AG09309 (cell line): Measurements from ENCODE around the gene LRP1B.

ENCODE experiments used
- DNase-seq: peaks from one replicate; pipeline ENCODE4 v3.0.0-alpha.2; 2010; ENCODE audit warnings: low read depth
- H3K4me3 ChIP-seq: 2 replicates; pipeline ENCODE4 v1.5.1; 2011; ENCODE audit warnings: mild to moderate bottlenecking, low read depth, low read length, moderate library complexity; ENCODE audit not compliant: control insufficient read depth
- TF ChIP-seq, protein P1 (sequence below): IDR thresholded peaks from 2 replicates; pipeline ENCODE4 v1.5.1; 2011; ENCODE audit warnings: mild to moderate bottlenecking, low read depth, low read length, inconsistent platforms; ENCODE audit not compliant: insufficient read depth, control insufficient read depth; ENCODE audit errors: missing control alignments

The LRP1B gene

GRCh38 chr2:140775411-140775810 is 1355.4 kb downstream of the LRP1B start:
- TF ChIP-seq, protein P1, sequence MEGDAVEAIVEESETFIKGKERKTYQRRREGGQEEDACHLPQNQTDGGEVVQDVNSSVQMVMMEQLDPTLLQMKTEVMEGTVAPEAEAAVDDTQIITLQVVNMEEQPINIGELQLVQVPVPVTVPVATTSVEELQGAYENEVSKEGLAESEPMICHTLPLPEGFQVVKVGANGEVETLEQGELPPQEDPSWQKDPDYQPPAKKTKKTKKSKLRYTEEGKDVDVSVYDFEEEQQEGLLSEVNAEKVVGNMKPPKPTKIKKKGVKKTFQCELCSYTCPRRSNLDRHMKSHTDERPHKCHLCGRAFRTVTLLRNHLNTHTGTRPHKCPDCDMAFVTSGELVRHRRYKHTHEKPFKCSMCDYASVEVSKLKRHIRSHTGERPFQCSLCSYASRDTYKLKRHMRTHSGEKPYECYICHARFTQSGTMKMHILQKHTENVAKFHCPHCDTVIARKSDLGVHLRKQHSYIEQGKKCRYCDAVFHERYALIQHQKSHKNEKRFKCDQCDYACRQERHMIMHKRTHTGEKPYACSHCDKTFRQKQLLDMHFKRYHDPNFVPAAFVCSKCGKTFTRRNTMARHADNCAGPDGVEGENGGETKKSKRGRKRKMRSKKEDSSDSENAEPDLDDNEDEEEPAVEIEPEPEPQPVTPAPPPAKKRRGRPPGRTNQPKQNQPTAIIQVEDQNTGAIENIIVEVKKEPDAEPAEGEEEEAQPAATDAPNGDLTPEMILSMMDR: no peak
- H3K4me3 ChIP-seq: no peak overlapping the region
- no peak for DNase-seq

DNA sequence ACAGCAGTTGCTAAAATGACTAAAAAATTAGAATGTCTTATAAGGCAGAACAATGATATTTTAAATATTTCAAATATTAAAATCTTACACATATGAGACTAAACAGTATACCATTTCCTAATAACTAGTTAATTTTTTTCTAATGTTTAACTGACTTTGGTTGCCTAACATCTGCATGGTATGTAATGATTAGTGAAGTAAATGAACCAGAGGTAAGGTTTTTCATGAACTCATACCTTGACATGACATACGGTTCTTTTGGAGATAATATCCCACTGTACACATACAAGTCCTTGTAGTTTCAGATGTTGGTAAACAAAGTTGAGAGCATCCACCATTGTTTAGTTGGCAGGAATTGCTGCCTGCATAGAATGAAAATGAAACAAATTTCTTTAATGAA is 1360.2 kb downstream of the LRP1B start:
- no peak for DNase-seq
- no peak overlapping the region for H3K4me3 ChIP-seq
- TF ChIP-seq, protein P1: no peak

GRCh38 chr2:140761807-140762206 is 1369.0 kb downstream of the LRP1B start:
- H3K4me3 ChIP-seq: no peak overlapping the region
- no peak for DNase-seq
- TF ChIP-seq, protein P1: no peak

DNA sequence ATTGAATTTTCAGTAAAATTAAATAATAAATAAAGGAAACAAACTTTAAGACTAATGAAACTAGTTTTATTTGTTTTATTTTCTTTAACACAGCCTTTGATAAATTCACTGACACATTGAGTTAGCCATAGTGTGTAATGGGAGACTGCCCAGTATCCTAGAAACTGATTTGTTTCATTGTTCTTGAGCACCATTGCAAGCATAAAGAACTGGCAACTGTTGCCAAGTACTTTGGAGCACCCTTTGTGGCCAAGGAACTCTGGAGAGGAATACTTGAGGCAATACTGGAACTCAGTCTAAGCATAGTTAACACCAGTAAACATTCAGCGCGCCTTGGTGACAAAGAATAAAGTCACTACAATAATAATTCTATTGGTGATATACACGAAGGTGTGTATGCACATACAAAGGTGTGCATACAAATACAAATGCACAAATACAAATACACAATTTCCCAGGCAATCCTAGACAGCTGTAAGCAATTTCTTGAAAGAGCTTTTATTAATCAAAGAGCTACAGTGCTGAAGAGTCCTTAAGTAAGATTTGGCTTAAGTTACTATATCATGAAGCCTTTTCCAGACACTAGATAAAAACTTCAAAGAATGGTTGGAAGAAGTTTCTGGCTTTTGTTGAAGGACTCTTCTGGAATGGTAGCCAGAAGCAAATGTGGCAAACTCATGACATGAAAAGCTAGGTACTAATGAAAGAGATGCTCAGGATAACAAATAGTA is 1371.2 kb downstream of the LRP1B start:
- TF ChIP-seq, protein P1: no peak
- no peak for DNase-seq
- no peak overlapping the region for H3K4me3 ChIP-seq

- H3K4me3 ChIP-seq: no peak overlapping the region
- no peak for DNase-seq
- TF ChIP-seq, protein P1: no peak
Measured at GRCh38 chr2:140747665-140748064, 1383.2 kb downstream of the LRP1B start.

DNA sequence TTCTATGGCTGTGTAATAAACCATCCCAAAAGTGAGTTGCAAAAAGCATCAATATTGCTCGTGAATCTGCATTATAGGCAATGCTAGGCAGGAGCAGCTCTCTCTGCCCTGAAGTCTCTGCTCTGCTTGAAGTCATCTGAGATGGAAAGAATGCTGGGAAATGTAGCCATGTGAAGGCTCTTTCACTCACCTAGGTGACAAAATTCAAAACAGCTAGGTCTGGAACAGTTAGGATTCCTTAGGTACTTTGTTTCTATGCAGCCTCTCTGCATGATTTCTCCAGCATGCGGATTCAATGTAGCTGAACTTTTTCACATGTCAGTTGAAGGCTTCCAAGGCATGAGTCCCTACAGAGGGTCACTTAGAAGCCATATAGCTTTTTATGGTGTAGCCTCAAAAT is 1383.7 kb downstream of the LRP1B start:
- TF ChIP-seq, protein P1: no peak
- H3K4me3 ChIP-seq: no peak overlapping the region

More for the DNA sequence above, 1383.7 kb downstream of the LRP1B start:
- no peak for DNase-seq
